Small intestine (tissue), 7 donors: ENCODE data around the gene GRHL1. TPM values are rescaled to one million over a fixed set of nuclear protein-coding genes. Genes with fewer than 3 reads are reported as not detected.
A peak's percentile ranks its signal among the peaks of the same experiment; 100 is the strongest.

Experiments
- DNase-seq, 2 donors: peaks; one replicate each; pipeline versions ENCODE4 v3.0.0 to v3.0.0-alpha.2; 2013
- FAIRE-seq: peaks from 2 replicates; lab custom pipeline; 2012; peaks lifted over from hg19 to GRCh38; lab: Jason Lieb, UNC
- H3K27ac ChIP-seq, 3 donors: one replicate each; pipeline ENCODE4 v1.5.1; 2013; ENCODE audit warnings: low read length in 2 of 3, mild to moderate bottlenecking in 2 of 3, control low read depth in 1 of 3, inconsistent platforms in 1 of 3, low read depth in 1 of 3, moderate library complexity in 1 of 3
- H3K27me3 ChIP-seq, 3 donors: one replicate each; pipeline ENCODE4 v1.6.1; 2013; ENCODE audit warnings: low read length in 3 of 3, inconsistent platforms in 1 of 3; ENCODE audit not compliant: control insufficient read depth in 3 of 3, insufficient read depth in 3 of 3
- H3K36me3 ChIP-seq, 3 donors: one replicate each; pipeline ENCODE4 v1.6.1; 2013; ENCODE audit warnings: low read length in 3 of 3, inconsistent platforms in 1 of 3, low read depth in 1 of 3, mild to moderate bottlenecking in 1 of 3, moderate library complexity in 1 of 3; ENCODE audit not compliant: control insufficient read depth in 3 of 3, insufficient read depth in 2 of 3
- H3K4me1 ChIP-seq, 3 donors: one replicate each; pipeline ENCODE4 v1.6.1; 2013; ENCODE audit warnings: low read length in 2 of 3, inconsistent platforms in 1 of 3, low read depth in 1 of 3, mild to moderate bottlenecking in 1 of 3, moderate library complexity in 1 of 3; ENCODE audit not compliant: control insufficient read depth in 3 of 3, insufficient read depth in 2 of 3
- H3K4me3 ChIP-seq, 3 donors: one replicate each; pipeline ENCODE4 v1.5.1; 2013; ENCODE audit warnings: low read length in 3 of 3, control low read depth in 1 of 3, inconsistent platforms in 1 of 3, low read depth in 1 of 3, mild to moderate bottlenecking in 1 of 3, moderate library complexity in 1 of 3
- H3K9me3 ChIP-seq, 2 donors: one replicate each; pipeline ENCODE4 v1.6.1; 2013; ENCODE audit warnings: low read depth in 1 of 2, low read length in 1 of 2; ENCODE audit not compliant: control insufficient read depth in 2 of 2, insufficient read depth in 1 of 2
- WGBS, 3 donors: extraction: QIAGEN DNeasy Blood & Tissue Kit; methylation state at CpG; one replicate each; pipeline ENCODE4 v1.1.7; 2013; 5-methylcytosine and 5-hydroxymethylcytosine counted together
- polyA plus RNA-seq, 4 donors: library from polyadenylated mRNA; stranded (reverse) in 3 of 4; unstranded in 1 of 4; fragments of 200-250 nt in 3 of 4; fragments of 120-200 nt in 1 of 4; gene quantifications; one replicate each; pipeline versions ENCODE4 v1.2.1 to v1.2.3, GENCODE V29; 2013
- donor health status: healthy with polysubstance abuse.
- donor health status: control.
- donor health status: control.
- donor health status: Bipolar disorder and iron deficiency.
- donor health status: healthy.

Gene GRHL1
- polyA plus RNA-seq, 4 donors = 0.45 to 2.3 (median 0.64) TPM

- Histone ChIP-seq H3K36me3 (peaks cover 0 to 34% (median 4%) of the 10 kb centered on the region in 3 donors), H3K27ac (peak within 1 kb of the TSS; percentile 90 to 99 (median 98)), H3K27me3 (peaks cover 0 to 4% (median 0%) of the 10 kb centered on the region in 3 donors), H3K4me1 (peaks cover 2 to 24% (median 5%) of the 10 kb centered on the region in 3 donors), H3K4me3 (peak within 1 kb of the TSS; percentile 55 to 77 (median 62)), H3K9me3 (peaks cover 0 to 22% of the 10 kb centered on the region in 2 donors)
- FAIRE-seq (no peak), DNase-seq (peak; percentile 88 to 95)
- 1 to 2% (median 2%) methylated on average over 29 to 103 of the region's 104 CpGs for WGBS, 3 donors
Observed at GRCh38 chr2:10043256-10043905, 91.9 kb downstream of the GRHL1 start, which contains the start of gene KLF11. KLF11 (plus strand) TSS chr2:10043550; CDS start chr2:10043717, 167 bp downstream.

- peaks cover 2 to 28% (median 5%) of the 10 kb centered on the region in 3 donors for H3K4me1 ChIP-seq
- DNase-seq (peak; percentile 91 to 97), FAIRE-seq (no peak)
- peak overlapping the region; percentile 47 to 77 (median 55) for H3K4me3 ChIP-seq
- H3K9me3 ChIP-seq = peaks cover 0 to 22% of the 10 kb centered on the region in 2 donors
- peak overlapping the region; percentile 90 to 99 (median 98) for H3K27ac ChIP-seq
- 13 to 39% (median 13%) methylated on average over 60 to 90 of the region's 90 CpGs for WGBS, 3 donors
- H3K27me3 ChIP-seq = peaks cover 0 to 4% (median 0%) of the 10 kb centered on the region in 3 donors
- peaks cover 0 to 37% (median 5%) of the 10 kb centered on the region in 3 donors for H3K36me3 ChIP-seq
Observed at GRCh38 chr2:10043906-10044601, 92.6 kb downstream of the GRHL1 start.

GRCh38 chr2:10045561-10046355 lies 94.3 kb downstream of the GRHL1 start:
- Histone ChIP-seq H3K36me3 (peaks cover 0 to 44% (median 6%) of the 10 kb centered on the region in 3 donors), H3K27ac (no peak overlapping the region), H3K9me3 (peaks cover 0 to 22% of the 10 kb centered on the region in 2 donors), H3K4me3 (no peak overlapping the region), H3K4me1 (peaks cover 2 to 38% (median 5%) of the 10 kb centered on the region in 3 donors), H3K27me3 (peaks cover 0 to 4% (median 0%) of the 10 kb centered on the region in 3 donors)
- FAIRE-seq (no peak), DNase-seq (no peak)
- 64 to 80% (median 69%) methylated on average over 20 of the region's 20 CpGs for WGBS, 3 donors

- Histone ChIP-seq H3K9me3 (peaks cover 0 to 17% of the 10 kb centered on the region in 2 donors), H3K36me3 (peaks cover 0 to 42% (median 6%) of the 10 kb centered on the region in 3 donors), H3K27me3 (peaks cover 0 to 4% (median 0%) of the 10 kb centered on the region in 3 donors), H3K4me3 (no peak overlapping the region), H3K27ac (no peak overlapping the region), H3K4me1 (peaks cover 0 to 36% (median 5%) of the 10 kb centered on the region in 3 donors)
- FAIRE-seq = no peak
- WGBS, 3 donors = 22 to 45% (median 33%) methylated on average over 7 of the region's 7 CpGs
- peak in 1 of 2 donors; percentile 72 for DNase-seq
Observed at GRCh38 chr2:10046931-10047330, 95.4 kb downstream of the GRHL1 start.

DNA sequence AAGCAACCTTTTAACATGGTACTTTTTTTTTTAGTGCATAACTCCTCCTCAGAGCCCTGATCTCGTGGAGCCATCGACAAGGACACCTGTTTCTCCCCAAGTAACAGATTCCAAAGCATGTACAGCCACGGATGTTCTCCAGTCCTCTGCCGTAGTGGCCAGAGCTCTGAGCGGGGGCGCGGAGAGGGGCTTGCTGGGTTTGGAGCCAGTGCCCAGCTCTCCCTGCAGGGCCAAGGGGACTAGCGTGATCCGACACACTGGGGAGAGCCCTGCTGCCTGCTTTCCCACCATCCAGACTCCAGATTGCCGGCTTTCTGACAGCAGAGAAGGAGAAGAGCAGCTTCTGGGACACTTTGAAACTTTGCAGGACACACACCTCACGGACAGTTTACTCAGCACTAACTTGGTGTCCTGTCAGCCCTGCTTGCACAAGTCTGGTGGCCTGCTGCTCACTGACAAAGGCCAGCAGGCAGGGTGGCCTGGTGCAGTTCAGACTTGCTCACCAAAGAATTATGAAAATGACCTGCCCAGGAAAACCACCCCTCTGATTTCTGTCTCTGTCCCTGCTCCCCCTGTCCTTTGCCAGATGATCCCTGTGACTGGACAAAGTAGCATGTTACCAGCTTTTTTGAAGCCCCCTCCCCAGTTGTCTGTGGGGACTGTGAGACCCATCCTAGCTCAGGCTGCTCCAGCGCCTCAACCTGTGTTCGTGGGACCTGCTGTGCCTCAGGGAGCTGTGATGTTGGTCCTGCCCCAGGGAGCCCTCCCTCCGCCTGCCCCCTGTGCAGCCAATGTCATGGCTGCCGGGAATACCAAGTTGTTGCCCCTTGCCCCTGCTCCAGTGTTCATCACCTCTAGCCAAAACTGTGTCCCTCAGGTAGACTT lies 96.4 kb downstream of the GRHL1 start:
- Histone ChIP-seq H3K9me3 (peaks cover 0 to 8% of the 10 kb centered on the region in 2 donors), H3K4me1 (peaks cover 0 to 28% (median 5%) of the 10 kb centered on the region in 3 donors), H3K27ac (no peak overlapping the region), H3K4me3 (no peak overlapping the region), H3K36me3 (peaks cover 0 to 48% (median 7%) of the 10 kb centered on the region in 3 donors), H3K27me3 (peaks cover 0 to under 1% (median 0%) of the 10 kb centered on the region in 3 donors)
- 84 to 90% (median 86%) methylated on average over 15 of the region's 15 CpGs for WGBS, 3 donors
- DNase-seq (no peak), FAIRE-seq (no peak)

DNA sequence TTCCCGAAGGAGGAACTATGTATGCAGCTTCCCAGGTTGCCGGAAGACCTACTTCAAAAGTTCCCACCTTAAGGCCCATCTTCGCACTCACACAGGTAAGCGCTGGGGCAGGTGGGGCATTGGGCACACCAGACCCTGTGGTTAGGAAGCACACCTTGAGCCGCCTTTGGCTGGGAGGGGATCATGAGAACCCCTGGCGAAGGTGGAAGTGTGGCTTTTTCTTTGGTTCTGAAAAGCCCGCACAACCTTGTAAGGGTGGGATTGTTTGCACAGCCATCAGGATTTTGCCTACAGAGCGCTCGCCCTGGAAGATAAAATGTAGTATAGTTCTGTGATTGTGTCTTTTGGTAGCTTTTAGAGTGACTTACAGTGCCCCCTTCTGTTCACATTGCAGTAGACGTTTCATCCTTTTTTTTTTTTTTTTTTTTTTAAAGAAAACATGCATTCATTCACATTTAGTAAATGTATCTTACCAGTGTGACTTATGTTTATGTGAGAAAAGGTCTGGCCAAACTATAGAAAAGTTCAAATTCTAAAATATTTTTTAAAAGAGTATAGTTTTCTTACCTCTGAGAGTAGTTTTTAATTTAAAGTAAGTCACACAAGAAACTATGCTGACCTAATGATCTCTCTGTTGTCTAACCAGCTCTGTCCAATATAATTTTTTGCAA lies 97.1 kb downstream of the GRHL1 start:
- peaks cover 0 to 7% of the 10 kb centered on the region in 2 donors for H3K9me3 ChIP-seq
- H3K36me3 ChIP-seq = peaks cover 5 to 48% (median 7%) of the 10 kb centered on the region in 3 donors
- H3K4me1 ChIP-seq = peaks cover 0 to 28% (median 5%) of the 10 kb centered on the region in 3 donors
- H3K27me3 ChIP-seq = no peaks in the 10 kb centered on the region
- FAIRE-seq = no peak
- H3K27ac ChIP-seq = no peak overlapping the region
- DNase-seq = peak; percentile 56 to 71
- WGBS, 3 donors = 44 to 58% (median 54%) methylated on average over 10 of the region's 10 CpGs
- no peak overlapping the region for H3K4me3 ChIP-seq
